ENCODE data around the gene PGP.
"Not testable (repeated sequence)": the region's sequence is repeated elsewhere in the genome, so short reads cannot be mapped to it uniquely, and the experiment has no call there.

Gene PGP
- 11.1 to 45.1 (median 29.4) reads per million in 9 experiments for total RNA-seq

GRCh38 chr16:2214719-2214968 is at the start of gene PGP:
TSS of gene PGP (minus strand) at chr16:2214840. CDS start at chr16:2214777, 63 bp downstream.
- H3K4me3 Mint-ChIP-seq, result peak within 1 kb of the TSS; percentile 80 to 81
- H3K27me3 Mint-ChIP-seq, result no peaks in the 10 kb centered on the region
- H3K4me1 Mint-ChIP-seq (ENCODE audit: low read depth in 2 of 2), result peaks cover 15 to 17% of the 10 kb centered on the region in 2 donors
- peaks cover 18% of the 10 kb centered on the region for H3K36me3 Mint-ChIP-seq (ENCODE audit: insufficient read depth)
- ATAC-seq (replicated peaks) (peak; percentile 91), DNase-seq (no peak)
- H3K9me3 Mint-ChIP-seq, result no peaks in the 10 kb centered on the region
- peak within 1 kb of the TSS; percentile 77 to 79 for H3K27ac Mint-ChIP-seq

GRCh38 chr16:2263026-2263425 is 48.4 kb upstream of the PGP start:
- H3K4me3 Mint-ChIP-seq; H3K9me3 Mint-ChIP-seq; H3K27me3 Mint-ChIP-seq; ATAC-seq (replicated peaks); H3K27ac Mint-ChIP-seq; DNase-seq: not testable (repeated sequence)
- H3K4me1 Mint-ChIP-seq (ENCODE audit: low read depth in 2 of 2), result peaks cover 11 to 24% of the 10 kb centered on the region in 2 donors
- peaks cover 93% of the 10 kb centered on the region for H3K36me3 Mint-ChIP-seq (ENCODE audit: insufficient read depth)

- DNase-seq (no peak), ATAC-seq (replicated peaks) (no peak)
- Mint-ChIP-seq H3K9me3 (no peaks in the 10 kb centered on the region), H3K4me3 (no peak overlapping the region), H3K27me3 (no peaks in the 10 kb centered on the region), H3K36me3 (ENCODE audit: insufficient read depth) (peaks cover 99% of the 10 kb centered on the region), H3K4me1 (ENCODE audit: low read depth in 2 of 2) (peaks cover 5 to 8% of the 10 kb centered on the region in 2 donors), H3K27ac (no peak overlapping the region)
Observed at GRCh38 chr16:2260250-2260649, 45.6 kb upstream of the PGP start.

GRCh38 chr16:2258530-2258929 is 43.9 kb upstream of the PGP start:
- not testable (repeated sequence) for H3K27ac Mint-ChIP-seq; H3K9me3 Mint-ChIP-seq; DNase-seq; H3K4me1 Mint-ChIP-seq (ENCODE audit: low read depth in 2 of 2); H3K4me3 Mint-ChIP-seq; ATAC-seq (replicated peaks); H3K27me3 Mint-ChIP-seq
- peaks cover 100% of the 10 kb centered on the region for H3K36me3 Mint-ChIP-seq (ENCODE audit: insufficient read depth)

GRCh38 chr16:2257726-2258125 is 43.1 kb upstream of the PGP start:
- no peaks in the 10 kb centered on the region for H3K4me1 Mint-ChIP-seq (ENCODE audit: low read depth in 2 of 2)
- H3K9me3 Mint-ChIP-seq, result no peaks in the 10 kb centered on the region
- DNase-seq, result no peak
- no peaks in the 10 kb centered on the region for H3K27me3 Mint-ChIP-seq
- peaks cover 100% of the 10 kb centered on the region for H3K36me3 Mint-ChIP-seq (ENCODE audit: insufficient read depth)
- H3K4me3 Mint-ChIP-seq, result no peak overlapping the region
- H3K27ac Mint-ChIP-seq, result no peak overlapping the region
- no peak for ATAC-seq (replicated peaks)

GRCh38 chr16:2256531-2257140 is 42.0 kb upstream of the PGP start:
- H3K4me1 Mint-ChIP-seq (ENCODE audit: low read depth in 2 of 2), result no peaks in the 10 kb centered on the region
- H3K27ac Mint-ChIP-seq, result peak overlapping the region in 1 of 2 donors; percentile 65
- no peaks in the 10 kb centered on the region for H3K9me3 Mint-ChIP-seq
- DNase-seq, result no peak
- H3K4me3 Mint-ChIP-seq, result no peak overlapping the region
- H3K36me3 Mint-ChIP-seq (ENCODE audit: insufficient read depth), result peaks cover 100% of the 10 kb centered on the region
- ATAC-seq (replicated peaks), result no peak
- no peaks in the 10 kb centered on the region for H3K27me3 Mint-ChIP-seq

- Mint-ChIP-seq H3K4me1 (ENCODE audit: low read depth in 2 of 2) (peaks cover 2 to 4% of the 10 kb centered on the region in 2 donors), H3K4me3 (no peak overlapping the region), H3K27me3 (no peaks in the 10 kb centered on the region), H3K9me3 (no peaks in the 10 kb centered on the region), H3K27ac (peak overlapping the region; percentile 49 to 75), H3K36me3 (ENCODE audit: insufficient read depth) (peaks cover 82% of the 10 kb centered on the region)
- ATAC-seq (replicated peaks) (no peak), DNase-seq (no peak)
Observed at GRCh38 chr16:2253293-2253692, 38.7 kb upstream of the PGP start.

- Mint-ChIP-seq H3K36me3 (ENCODE audit: insufficient read depth) (peaks cover 77% of the 10 kb centered on the region), H3K4me3 (peak overlapping the region in 1 of 2 donors; percentile 88), H3K4me1 (ENCODE audit: low read depth in 2 of 2) (peaks cover 2 to 4% of the 10 kb centered on the region in 2 donors), H3K9me3 (no peaks in the 10 kb centered on the region), H3K27ac (peak overlapping the region; percentile 49 to 75), H3K27me3 (no peaks in the 10 kb centered on the region)
- ATAC-seq (replicated peaks) (no peak), DNase-seq (no peak)
Observed at GRCh38 chr16:2252806-2253148, 38.1 kb upstream of the PGP start.

- ATAC-seq (replicated peaks) (peak; percentile 84), DNase-seq (peak; percentile 61 to 74 (median 67))
- H3K27ac Mint-ChIP-seq, result peak within 1 kb of the TSS; percentile 91 to 92
- H3K36me3 Mint-ChIP-seq (ENCODE audit: insufficient read depth), result peaks cover 64% of the 10 kb centered on the region
- peaks cover 2 to 4% of the 10 kb centered on the region in 2 donors for H3K4me1 Mint-ChIP-seq (ENCODE audit: low read depth in 2 of 2)
- H3K4me3 Mint-ChIP-seq, result peak within 1 kb of the TSS; percentile 87 to 88
- no peaks in the 10 kb centered on the region for H3K9me3 Mint-ChIP-seq
- H3K27me3 Mint-ChIP-seq, result no peaks in the 10 kb centered on the region
Observed at GRCh38 chr16:2251296-2252111, 36.9 kb upstream of the PGP start, which contains the start of gene ECI1. TSS of gene ECI1 (minus strand) at chr16:2251587. CDS start at chr16:2251566, 21 bp downstream.

- Mint-ChIP-seq H3K36me3 (ENCODE audit: insufficient read depth) (peaks cover 57% of the 10 kb centered on the region), H3K27me3 (no peaks in the 10 kb centered on the region), H3K4me1 (ENCODE audit: low read depth in 2 of 2) (peaks cover 2 to 4% of the 10 kb centered on the region in 2 donors), H3K27ac (peak overlapping the region; percentile 91 to 92), H3K4me3 (peak overlapping the region; percentile 87 to 88), H3K9me3 (no peaks in the 10 kb centered on the region)
- ATAC-seq (replicated peaks) (peak; percentile 27), DNase-seq (peak; percentile 28 to 37 (median 31))
Observed at GRCh38 chr16:2250652-2251295, 36.1 kb upstream of the PGP start.

- DNase-seq (no peak), ATAC-seq (replicated peaks) (no peak)
- H3K9me3 Mint-ChIP-seq, result no peaks in the 10 kb centered on the region
- peaks cover 2 to 4% of the 10 kb centered on the region in 2 donors for H3K4me1 Mint-ChIP-seq (ENCODE audit: low read depth in 2 of 2)
- no peak overlapping the region for H3K27ac Mint-ChIP-seq
- peaks cover 17% of the 10 kb centered on the region for H3K36me3 Mint-ChIP-seq (ENCODE audit: insufficient read depth)
- H3K27me3 Mint-ChIP-seq, result no peaks in the 10 kb centered on the region
- no peak overlapping the region for H3K4me3 Mint-ChIP-seq
Observed at GRCh38 chr16:2246301-2246885, 31.8 kb upstream of the PGP start.

- no peak overlapping the region for H3K27ac Mint-ChIP-seq
- no peak for ATAC-seq (replicated peaks)
- no peaks in the 10 kb centered on the region for H3K27me3 Mint-ChIP-seq
Observed at GRCh38 chr16:2244926-2245795, 30.5 kb upstream of the PGP start.

GRCh38 chr16:2244301-2244700 is 29.7 kb upstream of the PGP start:
- H3K4me3 Mint-ChIP-seq, result no peak overlapping the region
- no peaks in the 10 kb centered on the region for H3K27me3 Mint-ChIP-seq
- H3K9me3 Mint-ChIP-seq, result no peaks in the 10 kb centered on the region
- peaks cover 4% of the 10 kb centered on the region for H3K36me3 Mint-ChIP-seq (ENCODE audit: insufficient read depth)
- ATAC-seq (replicated peaks) (no peak), DNase-seq (no peak)
- H3K27ac Mint-ChIP-seq, result peak overlapping the region in 1 of 2 donors; percentile 57
- H3K4me1 Mint-ChIP-seq (ENCODE audit: low read depth in 2 of 2), result no peaks in the 10 kb centered on the region

More at GRCh38 chr16:2244926-2245795, 30.5 kb upstream of the PGP start:
- Mint-ChIP-seq H3K4me3 (no peak overlapping the region), H3K9me3 (no peaks in the 10 kb centered on the region), H3K36me3 (ENCODE audit: insufficient read depth) (peaks cover 8% of the 10 kb centered on the region), H3K4me1 (ENCODE audit: low read depth in 2 of 2) (no peaks in the 10 kb centered on the region)
- DNase-seq, result no peak
